HCT116 (cell line): ENCODE measurements around the gene FLVCR1. TPM values are rescaled to one million over a fixed set of nuclear protein-coding genes. Genes with fewer than 3 reads are reported as not detected.
"Not testable (repeated sequence)": the region's sequence is repeated elsewhere in the genome, so short reads cannot be mapped to it uniquely, and the experiment has no call there.

Experiments used
- ATAC-seq: fragments of 200-7000 bp; cut with Tn5 transposase; 2 replicates; pipeline ENCODE4 v1.9.1; 2020; ENCODE audit warnings: mild to moderate bottlenecking, moderate library complexity
- BruUV-seq: library from RNA; stranded (reverse); fragments of 400-500 nt; replicated peaks from 2 replicates; lab custom pipeline; 2021; lab: Mats Ljungman, UMichigan
- CTCF ChIA-PET: fragments of 300-600 bp; sonication (Branson Sonifier 250); formaldehyde crosslinking; loops from one replicate; lab custom pipeline; 2021; ENCODE audit warnings: antibody characterized with exemption; lab: Charles Lee
- POLR2A ChIA-PET: fragments of 300-600, 350-600 bp; sonication (Branson Sonifier 250); formaldehyde crosslinking; loops from one replicate; lab custom pipeline; 2021; ENCODE audit warnings: antibody characterized with exemption; lab: Charles Lee
- RAD21 ChIA-PET, 2 experiments: fragments of 300-600 bp; sonication (Branson Sonifier 250); formaldehyde crosslinking; loops; one replicate each; lab custom pipeline; 2023; ENCODE audit warnings: low total read pairs in 2 of 2; ENCODE audit not compliant: uncharacterized antibody in 2 of 2, unreplicated experiment in 2 of 2, low non-redundant PET in 1 of 2; lab: Charles Lee
- DNase-seq: peaks from one replicate; pipeline ENCODE4 v3.0.0-alpha.2; 2010; ENCODE audit warnings: low read depth, low spot score
- H2AFZ ChIP-seq: fragments of 200-600 bp; shearing (Covaris generic), sonication (generic); 2 replicates; pipeline ENCODE4 v1.6.1; 2017; ENCODE audit warnings: low read depth, mixed run types, mixed read lengths, antibody characterized with exemption, low read length; ENCODE audit not compliant: poor library complexity, severe bottlenecking
- H3K27ac ChIP-seq: 2 replicates; pipeline ENCODE4 v1.5.1; 2012; ENCODE audit warnings: low read depth, low read length
- H3K27me3 ChIP-seq: fragments of 200-600 bp; sonication (generic); 2 replicates; pipeline ENCODE4 v1.6.1; 2016; ENCODE audit warnings: mixed run types, low read length, mixed read lengths; ENCODE audit not compliant: insufficient read depth
- H3K36me3 ChIP-seq, 2 experiments: fragments of 200-500 bp in 1 of 2; fragments of 200-600 bp in 1 of 2; sonication (Bioruptor generic) in 1 of 2; sonication (generic) in 1 of 2; 2 replicates each; pipeline versions ENCODE4 v1.5.1 to v1.6.1; 2014 to 2016; ENCODE audit warnings: low read length in 2 of 2, inconsistent platforms in 1 of 2, mixed read lengths in 1 of 2, mixed run types in 1 of 2; ENCODE audit not compliant: insufficient read depth in 2 of 2, control insufficient read depth in 1 of 2
- H3K4me1 ChIP-seq, 2 experiments: fragments of 200-600 bp in 1 of 2; sonication (generic) in 1 of 2; 2 replicates each; pipeline versions ENCODE4 v1.5.1 to v1.6.1; 2012 to 2017; ENCODE audit warnings: low read length in 2 of 2, inconsistent platforms in 1 of 2, mild to moderate bottlenecking in 1 of 2, mixed read lengths in 1 of 2, mixed run types in 1 of 2, moderate library complexity in 1 of 2; ENCODE audit not compliant: insufficient read depth in 2 of 2, control insufficient read depth in 1 of 2
- H3K4me2 ChIP-seq: fragments of 200-600 bp; sonication (generic); 2 replicates; pipeline ENCODE4 v1.6.1; 2017; ENCODE audit warnings: mixed run types, low read length, mixed read lengths
- H3K4me3 ChIP-seq, 2 experiments: fragments of 200-600 bp in 1 of 2; sonication (generic) in 1 of 2; replicated peaks in 1 of 2; 2 replicates each; pipeline ENCODE4 v1.5.1; 2011 to 2016; ENCODE audit warnings: low read length in 2 of 2, control low read depth in 1 of 2, low read depth in 1 of 2, mild to moderate bottlenecking in 1 of 2, mixed read lengths in 1 of 2, mixed run types in 1 of 2
- H3K79me2 ChIP-seq: fragments of 200-600 bp; sonication (generic); 2 replicates; pipeline ENCODE4 v1.6.1; 2017; ENCODE audit warnings: mild to moderate bottlenecking, mixed run types, low read length, moderate library complexity, mixed read lengths; ENCODE audit not compliant: insufficient read depth
- H3K9ac ChIP-seq: fragments of 200-600 bp; sonication (generic); 2 replicates; pipeline ENCODE4 v1.6.1; 2016; ENCODE audit warnings: low read length, mixed read lengths
- H3K9me2 ChIP-seq: fragments of 200-600 bp; sonication (generic), shearing (Covaris generic); 2 replicates; pipeline ENCODE4 v1.6.1; 2017; ENCODE audit warnings: mixed run types, mild to moderate bottlenecking, moderate library complexity; ENCODE audit not compliant: insufficient read depth
- H3K9me3 ChIP-seq, 2 experiments: fragments of 200-500 bp in 1 of 2; fragments of 200-600 bp in 1 of 2; sonication (Bioruptor generic) in 1 of 2; sonication (generic) in 1 of 2; 2 replicates each; pipeline ENCODE4 v1.6.1; 2014 to 2017; ENCODE audit warnings: low read length in 2 of 2, mixed read lengths in 2 of 2, inconsistent platforms in 1 of 2, low read depth in 1 of 2, mild to moderate bottlenecking in 1 of 2, mixed run types in 1 of 2, moderate library complexity in 1 of 2; ENCODE audit not compliant: control insufficient read depth in 1 of 2, insufficient read depth in 1 of 2
- H4K20me1 ChIP-seq: fragments of 200-600 bp; sonication (generic), shearing (Covaris generic); 2 replicates; pipeline ENCODE4 v1.6.1; 2017; ENCODE audit warnings: mixed run types, mild to moderate bottlenecking, moderate library complexity; ENCODE audit not compliant: insufficient read depth
- EGR1 ChIP-seq: IDR thresholded peaks from 2 replicates; pipeline ENCODE4 v1.6.1; 2012; ENCODE audit warnings: low read depth
- ELF1 ChIP-seq: IDR thresholded peaks from 2 replicates; pipeline ENCODE4 v1.6.1; 2012; ENCODE audit warnings: low read depth, borderline replicate concordance
- EZH2 ChIP-seq: fragments of 200-600 bp; sonication (generic); IDR thresholded peaks from 2 replicates; pipeline ENCODE4 v1.6.1; 2017; ENCODE audit warnings: antibody characterized with exemption, mixed run types
- EZH2phosphoT487 ChIP-seq: fragments of 200-600 bp; IDR thresholded peaks from 2 replicates; pipeline ENCODE4 v1.6.1; 2018; ENCODE audit warnings: antibody characterized with exemption, borderline replicate concordance
- FOSL1 ChIP-seq: IDR thresholded peaks from 2 replicates; pipeline ENCODE4 v1.6.1; 2012; ENCODE audit warnings: low read depth
- JUND ChIP-seq: IDR thresholded peaks from 2 replicates; pipeline ENCODE4 v1.6.1; 2012
- POLR2A ChIP-seq: IDR thresholded peaks from 2 replicates; pipeline ENCODE4 v1.7.0; 2011; ENCODE audit warnings: borderline replicate concordance; ENCODE audit not compliant: insufficient read depth, insufficient read length; ENCODE audit errors: extremely low read depth
- POLR2AphosphoS5 ChIP-seq: IDR thresholded peaks from 2 replicates; pipeline ENCODE4 v1.6.1; 2011; ENCODE audit warnings: mild to moderate bottlenecking, low read depth, low read length, moderate library complexity
- RAD21 ChIP-seq: IDR thresholded peaks from 2 replicates; pipeline ENCODE4 v1.6.1; 2012; ENCODE audit warnings: low read depth, mild to moderate bottlenecking
- SIN3A ChIP-seq: IDR thresholded peaks from 2 replicates; pipeline ENCODE4 v1.6.1; 2012; ENCODE audit warnings: low read depth
- SP1 ChIP-seq: IDR thresholded peaks from 2 replicates; pipeline ENCODE4 v1.6.1; 2012; ENCODE audit warnings: low read depth
- SRF ChIP-seq: IDR thresholded peaks from 2 replicates; pipeline ENCODE4 v1.6.1; 2012; ENCODE audit warnings: low read depth
- TCF7L2 ChIP-seq: IDR thresholded peaks from 2 replicates; pipeline ENCODE4 v1.7.0; 2011; ENCODE audit warnings: borderline replicate concordance, inconsistent platforms; ENCODE audit not compliant: insufficient read depth, insufficient read length; ENCODE audit errors: extremely low read depth
- YY1 ChIP-seq: IDR thresholded peaks from 2 replicates; pipeline ENCODE4 v1.6.1; 2011; ENCODE audit warnings: low read length, low read depth, moderate library complexity, mild to moderate bottlenecking; ENCODE audit not compliant: insufficient replicate concordance; ENCODE audit errors: extremely low read depth
- ZNF274 ChIP-seq: fragments of 200-500 bp; sonication (Bioruptor generic); IDR thresholded peaks from 2 replicates; pipeline ENCODE4 v1.6.1; 2014; ENCODE audit warnings: mild to moderate bottlenecking, low read depth, low read length, inconsistent platforms
- intact Hi-C: fragments of 100-400 bp; cut with micrococcal nuclease; formaldehyde crosslinking; loops from 2 replicates; pipeline ENCODE4 v1.10.0; 2022
- total RNA-seq: library from RNA; stranded (reverse); gene quantifications from one replicate; pipeline ENCODE4 v1.2.1, GENCODE V29; 2021; ENCODE audit not compliant: unreplicated experiment
- TF ChIP-seq, protein P1 (sequence below): IDR thresholded peaks from 2 replicates; pipeline ENCODE4 v1.6.1; 2012; ENCODE audit warnings: low read depth
- TF ChIP-seq, protein P2 (sequence below), 3 experiments: fragments of 200-600 bp in 1 of 3; sonication (generic) in 1 of 3; IDR thresholded peaks in 2 of 3; conservative IDR thresholded peaks in 1 of 3; 2 replicates each; pipeline ENCODE4 v1.5.1; 2012 to 2017; ENCODE audit warnings: low read depth in 2 of 3, low read length in 2 of 3, antibody characterized with exemption in 1 of 3, borderline replicate concordance in 1 of 3, control low read depth in 1 of 3, mild to moderate bottlenecking in 1 of 3, mixed read lengths in 1 of 3, mixed run types in 1 of 3, moderate library complexity in 1 of 3; ENCODE audit not compliant: insufficient read depth in 1 of 3
- TF ChIP-seq, protein P3 (sequence below): IDR thresholded peaks from 2 replicates; pipeline ENCODE4 v1.6.1; 2012

FLVCR1 gene
- total RNA-seq, 1 experiment from 2014 or later: 19.0 TPM

DNA sequence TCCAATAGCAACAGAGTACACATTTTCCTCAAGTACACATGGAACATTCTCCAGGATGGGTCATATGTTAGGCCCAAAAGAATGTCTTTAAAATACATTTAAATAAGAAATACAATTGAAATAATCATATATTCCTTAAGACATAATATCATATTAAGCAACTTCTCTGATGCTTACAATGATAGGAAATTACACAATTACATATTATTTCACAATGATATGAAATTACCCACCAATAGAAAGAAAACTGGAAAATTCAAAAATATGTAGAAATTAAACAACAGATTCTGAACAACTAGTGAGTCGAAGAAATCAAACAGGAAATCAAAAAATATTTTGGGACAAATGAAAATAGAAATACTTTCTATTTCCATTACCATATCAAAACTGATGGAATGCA lies 45.6 kb downstream of the FLVCR1 start:
- no peak overlapping the region for H3K4me3 ChIP-seq
- ChIA-PET RAD21 (no interaction called here), CTCF (no interaction called here)
- H3K9ac ChIP-seq: no peak overlapping the region
- peaks cover 3 to 4% of the 10 kb centered on the region in 2 experiments; a peak in 1 of 4 replicates for H3K9me3 ChIP-seq
- TF ChIP-seq, protein P1, sequence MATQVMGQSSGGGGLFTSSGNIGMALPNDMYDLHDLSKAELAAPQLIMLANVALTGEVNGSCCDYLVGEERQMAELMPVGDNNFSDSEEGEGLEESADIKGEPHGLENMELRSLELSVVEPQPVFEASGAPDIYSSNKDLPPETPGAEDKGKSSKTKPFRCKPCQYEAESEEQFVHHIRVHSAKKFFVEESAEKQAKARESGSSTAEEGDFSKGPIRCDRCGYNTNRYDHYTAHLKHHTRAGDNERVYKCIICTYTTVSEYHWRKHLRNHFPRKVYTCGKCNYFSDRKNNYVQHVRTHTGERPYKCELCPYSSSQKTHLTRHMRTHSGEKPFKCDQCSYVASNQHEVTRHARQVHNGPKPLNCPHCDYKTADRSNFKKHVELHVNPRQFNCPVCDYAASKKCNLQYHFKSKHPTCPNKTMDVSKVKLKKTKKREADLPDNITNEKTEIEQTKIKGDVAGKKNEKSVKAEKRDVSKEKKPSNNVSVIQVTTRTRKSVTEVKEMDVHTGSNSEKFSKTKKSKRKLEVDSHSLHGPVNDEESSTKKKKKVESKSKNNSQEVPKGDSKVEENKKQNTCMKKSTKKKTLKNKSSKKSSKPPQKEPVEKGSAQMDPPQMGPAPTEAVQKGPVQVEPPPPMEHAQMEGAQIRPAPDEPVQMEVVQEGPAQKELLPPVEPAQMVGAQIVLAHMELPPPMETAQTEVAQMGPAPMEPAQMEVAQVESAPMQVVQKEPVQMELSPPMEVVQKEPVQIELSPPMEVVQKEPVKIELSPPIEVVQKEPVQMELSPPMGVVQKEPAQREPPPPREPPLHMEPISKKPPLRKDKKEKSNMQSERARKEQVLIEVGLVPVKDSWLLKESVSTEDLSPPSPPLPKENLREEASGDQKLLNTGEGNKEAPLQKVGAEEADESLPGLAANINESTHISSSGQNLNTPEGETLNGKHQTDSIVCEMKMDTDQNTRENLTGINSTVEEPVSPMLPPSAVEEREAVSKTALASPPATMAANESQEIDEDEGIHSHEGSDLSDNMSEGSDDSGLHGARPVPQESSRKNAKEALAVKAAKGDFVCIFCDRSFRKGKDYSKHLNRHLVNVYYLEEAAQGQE: no peak
- TF ChIP-seq, protein P2, sequence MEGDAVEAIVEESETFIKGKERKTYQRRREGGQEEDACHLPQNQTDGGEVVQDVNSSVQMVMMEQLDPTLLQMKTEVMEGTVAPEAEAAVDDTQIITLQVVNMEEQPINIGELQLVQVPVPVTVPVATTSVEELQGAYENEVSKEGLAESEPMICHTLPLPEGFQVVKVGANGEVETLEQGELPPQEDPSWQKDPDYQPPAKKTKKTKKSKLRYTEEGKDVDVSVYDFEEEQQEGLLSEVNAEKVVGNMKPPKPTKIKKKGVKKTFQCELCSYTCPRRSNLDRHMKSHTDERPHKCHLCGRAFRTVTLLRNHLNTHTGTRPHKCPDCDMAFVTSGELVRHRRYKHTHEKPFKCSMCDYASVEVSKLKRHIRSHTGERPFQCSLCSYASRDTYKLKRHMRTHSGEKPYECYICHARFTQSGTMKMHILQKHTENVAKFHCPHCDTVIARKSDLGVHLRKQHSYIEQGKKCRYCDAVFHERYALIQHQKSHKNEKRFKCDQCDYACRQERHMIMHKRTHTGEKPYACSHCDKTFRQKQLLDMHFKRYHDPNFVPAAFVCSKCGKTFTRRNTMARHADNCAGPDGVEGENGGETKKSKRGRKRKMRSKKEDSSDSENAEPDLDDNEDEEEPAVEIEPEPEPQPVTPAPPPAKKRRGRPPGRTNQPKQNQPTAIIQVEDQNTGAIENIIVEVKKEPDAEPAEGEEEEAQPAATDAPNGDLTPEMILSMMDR (IDR thresholded peaks at IDR 0.05 in 2 of 3, conservative IDR thresholded peaks at IDR 0.05 in 1 of 3; ENCODE audit: borderline replicate concordance in 1 of 3, insufficient read depth in 1 of 3, low read depth in 2 of 3, low read length in 2 of 3): no peak
- TF ChIP-seq, protein P3, sequence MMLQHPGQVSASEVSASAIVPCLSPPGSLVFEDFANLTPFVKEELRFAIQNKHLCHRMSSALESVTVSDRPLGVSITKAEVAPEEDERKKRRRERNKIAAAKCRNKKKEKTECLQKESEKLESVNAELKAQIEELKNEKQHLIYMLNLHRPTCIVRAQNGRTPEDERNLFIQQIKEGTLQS: no peak
- TF ChIP-seq ELF1 (no peak), EZH2phosphoT487 (no peak), YY1 (no peak), ZNF274 (no peak), TCF7L2 (no peak), SIN3A (no peak), EGR1 (no peak), RAD21 (no peak), EZH2 (no peak), POLR2AphosphoS5 (no peak), JUND (no peak), POLR2A (no peak), SP1 (no peak), SRF (no peak), FOSL1 (no peak)
- TF ChIP-seq, all 23 proteins: peak for 0
- H3K79me2 ChIP-seq: no peaks in the 10 kb centered on the region
- no peak overlapping the region for H3K4me2 ChIP-seq
- ATAC-seq (no peak), DNase-seq (no peak)
- H4K20me1 ChIP-seq: no peaks in the 10 kb centered on the region
- no peak overlapping the region for H3K27ac ChIP-seq
- no peak overlapping the region for H2AFZ ChIP-seq
- intact Hi-C loops: no loop called here
- BruUV-seq: no TSS peak
- H3K36me3 ChIP-seq: peaks cover 0 to 12% of the 10 kb centered on the region in 2 experiments; a peak in 2 of 4 replicates
- no peaks in the 10 kb centered on the region for H3K4me1 ChIP-seq
- POLR2A ChIA-PET: no interaction called here
- H3K27me3 ChIP-seq: no peaks in the 10 kb centered on the region
- H3K9me2 ChIP-seq: no peaks in the 10 kb centered on the region

DNA sequence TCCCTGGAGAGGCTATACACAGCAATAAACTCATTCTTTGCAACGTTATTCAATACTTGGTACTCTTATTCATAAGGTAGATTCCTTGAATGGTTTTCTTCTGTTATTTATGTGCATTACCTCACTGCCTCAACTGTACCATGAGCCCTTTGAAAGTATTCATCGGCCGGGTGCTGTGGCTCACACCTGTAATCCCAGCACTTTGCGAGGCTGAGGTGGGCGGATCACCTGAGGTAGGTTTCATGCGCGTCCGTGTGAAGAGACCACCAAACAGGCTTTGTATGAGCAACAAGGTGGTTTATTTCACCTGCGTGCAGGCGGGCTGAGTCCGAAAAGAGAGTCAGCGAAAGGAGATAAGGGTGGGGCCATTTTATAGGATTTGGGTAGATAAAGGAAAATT lies 50.0 kb downstream of the FLVCR1 start:
- POLR2A ChIA-PET, H3K9me2 ChIP-seq, H3K27me3 ChIP-seq, DNase-seq, H3K27ac ChIP-seq, BruUV-seq, H3K4me2 ChIP-seq, H3K79me2 ChIP-seq, H3K4me1 ChIP-seq, intact Hi-C loops, H4K20me1 ChIP-seq, ATAC-seq, H3K4me3 ChIP-seq, H3K36me3 ChIP-seq, CTCF ChIA-PET, H3K9me3 ChIP-seq, H3K9ac ChIP-seq, RAD21 ChIA-PET, H2AFZ ChIP-seq: not testable (repeated sequence)
